ENCODE measurements around the gene MARS1. TPM values are rescaled to one million over a fixed set of nuclear protein-coding genes. Genes with fewer than 3 reads are reported as not detected.
A peak's percentile ranks its signal among the peaks of the same experiment; 100 is the strongest.
"Not testable (repeated sequence)": the region's sequence is repeated elsewhere in the genome, so short reads cannot be mapped to it uniquely, and the experiment has no call there.

Gene MARS1
- total RNA-seq, 1 experiment from 2014 or later: 246 TPM

GRCh38 chr12:57511588-57512325, 23.9 kb downstream of the MARS1 start:
- DNase-seq (ENCODE audit: low spot score): no peak
- in situ Hi-C loops (cut with HindIII; ENCODE audit: low sequenced_read_pairs): no loop called here

GRCh38 chr12:57512665-57513064, 24.8 kb downstream of the MARS1 start:
- DNase-seq (ENCODE audit: low spot score): no peak
- in situ Hi-C loops (cut with HindIII; ENCODE audit: low sequenced_read_pairs): no loop called here

GRCh38 chr12:57513266-57513665, 25.4 kb downstream of the MARS1 start:
- in situ Hi-C loops (cut with HindIII; ENCODE audit: low sequenced_read_pairs): no loop called here
- DNase-seq (ENCODE audit: low spot score): no peak

GRCh38 chr12:57513677-57514076, 25.8 kb downstream of the MARS1 start:
- in situ Hi-C loops (cut with HindIII; ENCODE audit: low sequenced_read_pairs); DNase-seq (ENCODE audit: low spot score): not testable (repeated sequence)

GRCh38 chr12:57514246-57514645, 26.4 kb downstream of the MARS1 start:
- in situ Hi-C loops (cut with HindIII; ENCODE audit: low sequenced_read_pairs); DNase-seq (ENCODE audit: low spot score): not testable (repeated sequence)

- in situ Hi-C loops (cut with HindIII; ENCODE audit: low sequenced_read_pairs): no loop called here
- DNase-seq (ENCODE audit: low spot score): no peak
Measured at GRCh38 chr12:57514720-57515407, 27.0 kb downstream of the MARS1 start.

- in situ Hi-C loops (cut with HindIII; ENCODE audit: low sequenced_read_pairs): no loop called here
- no peak for DNase-seq (ENCODE audit: low spot score)
Measured at GRCh38 chr12:57515408-57515933, 27.6 kb downstream of the MARS1 start.

- in situ Hi-C loops (cut with HindIII; ENCODE audit: low sequenced_read_pairs): no loop called here
- DNase-seq (ENCODE audit: low spot score): no peak
Measured at GRCh38 chr12:57515934-57516541, 28.2 kb downstream of the MARS1 start.

GRCh38 chr12:57516617-57517153, 28.8 kb downstream of the MARS1 start:
- in situ Hi-C loops (cut with HindIII; ENCODE audit: low sequenced_read_pairs): no loop called here
- no peak for DNase-seq (ENCODE audit: low spot score)

GRCh38 chr12:57517187-57517586, 29.3 kb downstream of the MARS1 start:
- no peak for DNase-seq (ENCODE audit: low spot score)
- in situ Hi-C loops (cut with HindIII; ENCODE audit: low sequenced_read_pairs): no loop called here

GRCh38 chr12:57517718-57518117, 29.9 kb downstream of the MARS1 start:
- in situ Hi-C loops (cut with HindIII; ENCODE audit: low sequenced_read_pairs); DNase-seq (ENCODE audit: low spot score): not testable (repeated sequence)

- in situ Hi-C loops (cut with HindIII; ENCODE audit: low sequenced_read_pairs): no loop called here
- peak; percentile 61 for DNase-seq (ENCODE audit: low spot score)
Measured at GRCh38 chr12:57518176-57518919, 30.5 kb downstream of the MARS1 start.

GRCh38 chr12:57518920-57519795, 31.3 kb downstream of the MARS1 start:
- in situ Hi-C loops (cut with HindIII; ENCODE audit: low sequenced_read_pairs): no loop called here
- no peak for DNase-seq (ENCODE audit: low spot score)

GRCh38 chr12:57519796-57520052, 31.9 kb downstream of the MARS1 start:
- in situ Hi-C loops (cut with HindIII; ENCODE audit: low sequenced_read_pairs): no loop called here
- no peak for DNase-seq (ENCODE audit: low spot score)

- DNase-seq (ENCODE audit: low spot score): peak; percentile 98
- in situ Hi-C loops (cut with HindIII; ENCODE audit: low sequenced_read_pairs): no loop called here
Measured at GRCh38 chr12:57520053-57520818, 32.4 kb downstream of the MARS1 start, which contains the start of gene DDIT3. TSS of gene DDIT3 (minus strand) at chr12:57520514. CDS start at chr12:57517406, 3,108 bp downstream.

- in situ Hi-C loops (cut with HindIII; ENCODE audit: low sequenced_read_pairs): no loop called here
- DNase-seq (ENCODE audit: low spot score): peak; percentile 68
Measured at GRCh38 chr12:57521525-57522010, 33.7 kb downstream of the MARS1 start.

GRCh38 chr12:57522011-57522886, 34.4 kb downstream of the MARS1 start, which contains the start of gene MBD6:
TSS of gene MBD6 (plus strand) at chr12:57522824. CDS start at chr12:57524304, 1,480 bp downstream.
- in situ Hi-C loops (cut with HindIII; ENCODE audit: low sequenced_read_pairs): no loop called here
- DNase-seq (ENCODE audit: low spot score): peak; percentile 85

All from G401 (cell line).